HEK293T (cell line): ENCODE data around the gene AHNAK.

Experiments
- BHLHE40 ChIP-seq: fragments of 450-650 bp; IDR thresholded peaks from 2 replicates; pipeline ENCODE4 v1.6.1; 2016; ENCODE audit warnings: mild to moderate bottlenecking, moderate library complexity, borderline replicate concordance
- CTBP1 ChIP-seq: fragments of 450-650 bp; IDR thresholded peaks from 2 replicates; pipeline ENCODE4 v1.6.1; 2016; ENCODE audit warnings: borderline replicate concordance
- ELF4 ChIP-seq: fragments of 450-650 bp; IDR thresholded peaks from 2 replicates; pipeline ENCODE4 v1.6.1; 2017; ENCODE audit warnings: antibody characterized with exemption
- FOXK2 ChIP-seq: fragments of 450-650 bp; IDR thresholded peaks from 2 replicates; pipeline ENCODE4 v1.6.1; 2016; ENCODE audit warnings: mild to moderate bottlenecking
- FOXM1 ChIP-seq: fragments of 450-650 bp; IDR thresholded peaks from 2 replicates; pipeline ENCODE4 v1.6.1; 2017; ENCODE audit warnings: mild to moderate bottlenecking, borderline replicate concordance
- L3MBTL2 ChIP-seq: fragments of 450-650 bp; conservative IDR thresholded peaks from 2 replicates; pipeline ENCODE4 v1.6.1; 2016; ENCODE audit warnings: mild to moderate bottlenecking
- NFRKB ChIP-seq: fragments of 450-650 bp; IDR thresholded peaks from 2 replicates; pipeline ENCODE4 v1.6.1; 2016; ENCODE audit warnings: mild to moderate bottlenecking, moderate library complexity
- PKNOX1 ChIP-seq: fragments of 450-650 bp; IDR thresholded peaks from 2 replicates; pipeline ENCODE4 v1.6.1; 2016

DNA sequence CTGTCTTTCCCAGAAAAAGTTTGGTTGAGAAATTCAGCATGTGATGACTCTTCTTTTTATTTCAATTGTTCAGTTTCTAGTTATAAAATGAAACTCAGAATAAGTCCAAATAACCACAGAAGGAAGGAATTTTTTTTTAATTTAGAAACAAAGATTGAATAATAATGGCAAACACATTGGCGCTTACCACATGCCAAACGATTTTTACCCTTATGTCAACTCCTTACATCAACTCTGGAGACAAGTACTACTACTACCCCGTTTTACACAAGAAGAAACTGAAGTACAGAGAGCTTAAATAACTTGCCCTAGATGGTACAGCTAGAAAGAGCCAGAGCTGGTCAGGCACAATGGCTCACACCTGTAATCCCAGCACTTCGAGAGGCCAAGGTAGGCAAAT, 52.4 kb downstream of the AHNAK start:
- TF ChIP-seq L3MBTL2 (no peak), BHLHE40 (no peak), ELF4 (no peak), NFRKB (no peak), CTBP1 (no peak), FOXK2 (no peak), FOXM1 (no peak), PKNOX1 (no peak)
